ENCODE data around the gene PER2.

PER2 gene

DNA sequence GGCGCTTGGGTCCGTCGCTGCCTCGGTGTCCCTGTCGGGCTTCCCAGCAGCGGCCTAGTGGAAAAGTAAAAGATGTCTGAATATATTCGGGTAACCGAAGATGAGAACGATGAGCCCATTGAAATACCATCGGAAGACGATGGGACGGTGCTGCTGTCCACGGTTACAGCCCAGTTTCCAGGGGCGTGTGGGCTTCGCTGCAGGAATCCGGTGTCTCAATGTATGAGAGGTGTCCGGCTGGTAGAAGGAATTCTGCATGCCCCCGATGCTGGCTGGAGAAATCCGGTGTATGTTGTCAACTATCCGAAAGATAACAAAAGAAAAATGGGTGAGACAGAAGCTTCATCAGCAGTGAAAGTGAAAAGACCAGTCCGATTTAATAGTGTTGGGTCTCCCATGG, 56.6 kb downstream of the PER2 start:
- no peak for DNase-seq (ENCODE audit: low read depth in 2 of 2, low spot score in 1 of 2)

DNA sequence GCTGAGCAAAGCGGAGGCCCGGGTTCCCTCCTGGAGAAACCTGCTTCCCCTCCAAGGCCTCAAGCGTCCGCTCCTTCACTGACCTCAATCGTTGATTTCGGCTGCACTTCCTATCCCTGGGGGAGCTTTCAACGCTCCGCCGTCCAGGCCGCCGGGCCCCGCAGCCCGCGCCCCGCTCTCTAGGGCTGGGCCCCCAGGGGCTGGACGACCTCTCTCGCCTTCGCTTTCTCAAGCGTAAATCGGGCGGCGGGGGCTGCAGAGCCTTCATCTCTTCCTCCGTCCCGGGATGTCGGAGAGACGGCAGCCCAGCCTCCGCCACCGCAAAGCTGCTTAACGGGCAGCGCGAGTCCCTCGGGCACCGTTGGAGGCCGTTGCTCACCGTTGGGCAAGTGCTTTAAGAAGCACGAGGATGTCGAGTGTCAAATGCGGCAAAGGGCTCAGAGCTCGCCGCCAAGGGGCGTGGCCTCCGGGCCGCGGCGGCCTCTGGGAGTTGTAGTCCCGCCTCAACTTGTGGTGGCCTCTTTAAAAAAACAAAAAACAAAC, 57.1 kb downstream of the PER2 start:
- DNase-seq (ENCODE audit: low read depth in 2 of 2, low spot score in 1 of 2): peak; percentile 37 to 60

DNA sequence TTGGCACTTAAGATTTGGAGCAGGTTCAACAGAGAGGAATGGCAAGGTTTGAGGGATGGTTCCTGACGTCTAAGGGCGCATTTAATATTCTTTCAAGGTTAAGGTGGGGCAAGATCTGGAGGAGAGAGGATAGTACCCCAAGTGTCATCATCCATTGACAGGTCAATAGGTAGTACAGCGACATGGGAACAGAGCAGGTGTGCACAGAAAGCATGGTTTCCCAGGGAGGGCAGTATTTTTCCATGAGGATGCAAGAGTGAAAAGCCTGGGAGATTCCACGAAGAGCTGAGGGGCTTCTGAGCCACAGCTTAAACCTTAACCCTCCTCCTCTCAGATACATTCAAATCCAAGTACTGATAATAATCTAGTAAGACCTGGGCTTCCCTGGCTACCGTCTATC, 57.7 kb downstream of the PER2 start:
- no peak for DNase-seq (ENCODE audit: low read depth in 2 of 2, low spot score in 1 of 2)

DNA sequence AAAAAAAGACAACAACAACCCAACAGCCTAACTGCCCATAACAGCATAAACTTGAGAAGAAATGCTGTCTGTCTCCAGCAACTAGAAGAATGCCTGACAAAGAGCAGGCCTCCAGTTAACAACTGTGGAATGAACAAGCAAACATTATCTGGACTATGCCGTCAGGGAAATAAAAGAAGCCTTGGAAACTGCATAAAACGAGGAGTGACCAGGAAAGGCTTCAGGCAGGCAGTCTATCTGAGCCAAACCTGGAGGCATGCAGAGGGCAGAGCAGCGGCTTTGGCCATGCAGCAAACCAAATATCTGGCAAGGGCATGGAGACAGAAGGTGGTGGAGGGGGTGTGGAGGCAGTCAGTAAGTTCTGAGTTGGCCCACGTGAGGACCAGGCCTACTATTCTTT, 59.7 kb downstream of the PER2 start:
- no peak for DNase-seq (ENCODE audit: low read depth in 2 of 2, low spot score in 1 of 2)

DNA sequence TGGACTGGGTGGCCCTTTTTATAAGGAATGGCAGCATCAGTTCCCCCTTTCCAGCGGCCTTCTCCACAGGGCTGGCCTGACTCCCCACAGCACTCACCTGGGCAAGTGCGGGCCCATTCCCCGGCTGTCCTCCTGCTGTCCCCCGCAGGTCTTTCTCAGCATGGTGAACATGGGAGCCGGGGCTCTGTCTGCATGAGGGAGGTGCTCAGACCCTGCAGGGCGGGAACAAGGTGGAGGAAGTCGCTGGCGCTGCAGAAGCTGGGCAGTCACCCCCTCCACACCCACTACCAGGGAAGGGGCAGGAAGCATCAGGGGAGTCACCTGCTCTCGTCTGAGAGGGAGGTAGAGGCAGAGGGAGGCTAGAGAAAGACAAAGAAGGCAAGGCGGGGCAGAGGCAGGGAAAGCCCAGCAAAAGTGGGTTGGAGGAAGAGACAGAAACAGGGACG, 60.8 kb downstream of the PER2 start:
- DNase-seq (ENCODE audit: low read depth in 2 of 2, low spot score in 1 of 2): no peak

DNA sequence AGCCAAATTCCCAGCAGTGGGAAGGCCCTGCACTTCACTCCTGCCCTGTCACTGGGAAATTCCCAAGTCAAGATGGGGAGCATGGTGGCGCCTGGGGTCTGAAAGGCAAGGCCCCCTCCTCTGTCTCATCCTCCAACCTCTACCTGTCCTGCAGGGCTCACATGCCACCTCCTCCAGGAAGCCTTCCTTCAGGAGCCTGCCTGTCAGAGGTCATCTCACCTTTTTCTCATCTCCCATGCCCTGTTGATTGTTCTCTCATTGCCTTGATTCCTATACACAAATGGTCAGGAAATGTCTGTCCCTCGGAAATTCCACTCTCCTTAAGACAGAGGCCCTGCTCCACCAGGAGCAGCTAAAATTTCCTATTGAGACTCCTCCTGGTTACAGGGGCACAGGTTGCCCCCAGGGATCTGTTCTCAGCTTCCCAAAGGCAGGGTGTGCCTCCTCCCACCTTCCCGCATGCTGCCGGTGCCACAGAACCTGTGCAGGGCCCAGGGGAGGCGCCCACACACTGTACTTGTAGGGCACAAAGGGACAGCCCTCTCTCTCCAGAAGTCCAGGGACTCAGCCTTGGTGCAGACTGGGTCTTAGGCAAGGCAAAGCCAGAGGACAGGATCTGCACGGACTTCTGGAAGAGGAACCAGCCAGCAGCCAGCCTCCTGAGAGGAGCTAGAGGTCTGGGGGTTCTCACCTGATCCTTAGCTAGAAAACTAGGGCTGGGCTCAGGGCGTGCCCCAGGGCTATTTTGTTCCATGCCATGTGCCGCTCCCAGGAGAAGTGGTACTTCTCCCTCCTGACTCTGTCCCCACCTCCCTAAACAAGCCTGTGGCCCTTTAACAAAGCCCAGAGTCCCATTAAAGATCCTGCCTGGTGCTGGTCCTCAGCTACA, 61.5 kb downstream of the PER2 start:
- DNase-seq (ENCODE audit: low read depth in 2 of 2, low spot score in 1 of 2): no peak

DNA sequence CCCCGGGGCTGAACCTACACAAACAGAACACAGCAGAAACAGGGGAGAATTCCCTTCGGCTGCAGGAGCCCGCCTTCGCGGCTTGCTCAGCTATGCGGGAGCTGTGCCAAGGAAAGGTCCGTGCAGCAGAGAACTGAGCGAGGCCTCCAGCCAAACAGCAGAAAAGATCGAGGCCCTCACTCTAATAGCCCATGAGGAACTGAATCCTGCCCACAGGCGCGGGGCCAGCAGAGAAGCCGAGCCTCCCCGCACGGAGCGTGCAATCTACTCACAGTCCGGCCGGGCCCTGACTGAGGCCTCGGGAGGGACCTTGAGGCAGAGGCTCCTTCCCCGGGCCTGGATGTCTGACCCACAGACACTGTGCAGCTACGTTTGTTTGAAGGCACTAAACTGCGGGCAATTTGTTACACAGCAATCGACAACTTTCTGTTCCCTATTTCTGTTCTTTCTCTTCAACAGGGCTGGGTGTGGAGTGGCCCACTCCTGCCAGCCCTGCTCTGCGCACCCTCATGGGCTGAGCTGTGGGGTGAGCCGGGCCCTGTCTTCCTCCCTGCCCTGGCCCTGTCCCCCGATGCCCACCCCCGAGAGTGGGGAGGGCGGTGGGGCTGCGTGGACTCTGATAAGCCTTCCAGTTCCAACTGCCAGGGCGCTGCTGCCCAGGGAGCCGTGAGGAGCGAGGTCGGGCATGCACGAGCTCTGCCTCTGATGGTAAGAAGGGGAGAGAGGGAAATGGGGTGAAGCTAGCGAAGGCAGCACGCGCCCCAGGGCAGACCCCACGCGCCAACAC, 62.3 kb downstream of the PER2 start:
- no peak for DNase-seq (ENCODE audit: low read depth in 2 of 2, low spot score in 1 of 2)

DNA sequence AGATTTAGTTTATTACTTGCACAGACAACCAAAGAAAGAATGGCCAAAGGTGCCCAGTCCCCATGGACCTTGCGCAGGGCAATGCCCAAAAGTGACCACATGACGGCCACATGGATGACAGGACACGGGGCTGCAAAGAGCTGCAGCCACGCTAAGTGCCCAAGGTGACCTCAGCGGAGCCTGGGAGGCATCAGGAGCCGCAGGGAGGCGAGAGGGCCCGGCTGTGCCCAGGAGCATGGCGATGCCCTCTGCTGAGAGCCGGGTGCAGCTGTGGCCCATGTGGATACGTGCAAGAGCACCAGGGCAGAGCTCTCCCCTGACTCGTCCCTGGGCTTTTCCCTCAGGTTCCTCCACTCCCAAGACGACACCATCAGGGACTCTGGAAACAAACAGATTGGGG, 63.3 kb downstream of the PER2 start:
- no peak for DNase-seq (ENCODE audit: low read depth in 2 of 2, low spot score in 1 of 2)

DNA sequence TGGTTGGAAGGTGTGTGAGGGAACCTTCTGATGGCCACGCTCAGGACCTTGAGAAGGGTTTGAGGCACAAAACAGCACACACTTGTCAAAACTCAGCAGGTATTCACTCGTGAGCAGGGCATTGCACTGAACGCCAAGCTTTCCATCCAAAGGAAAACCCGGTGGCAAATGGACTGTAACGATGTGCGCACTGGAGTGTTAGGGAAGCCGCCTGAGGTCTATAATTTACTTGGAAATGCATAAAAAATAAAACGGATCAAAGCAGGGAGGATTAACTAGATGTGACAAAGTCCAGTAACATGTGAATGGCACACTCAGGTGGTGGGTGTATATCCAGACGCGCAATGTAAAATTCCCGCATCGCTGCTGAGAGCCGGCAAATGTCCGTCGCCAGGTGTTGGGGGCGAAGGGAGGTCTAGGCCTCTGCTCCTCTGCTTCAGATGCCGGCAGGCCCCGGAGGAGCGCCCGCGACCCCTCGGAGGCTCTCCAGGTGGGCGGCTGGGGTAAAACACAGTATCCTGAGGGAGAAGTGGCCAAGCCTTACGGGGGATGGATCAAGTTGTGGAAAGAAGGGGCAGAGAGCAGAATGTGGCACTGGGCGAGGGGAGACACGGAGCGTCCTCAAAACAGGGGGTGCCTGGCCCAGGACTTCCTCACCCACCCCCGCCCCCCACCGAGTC, 63.9 kb downstream of the PER2 start:
- no peak for DNase-seq (ENCODE audit: low read depth in 2 of 2, low spot score in 1 of 2)

DNA sequence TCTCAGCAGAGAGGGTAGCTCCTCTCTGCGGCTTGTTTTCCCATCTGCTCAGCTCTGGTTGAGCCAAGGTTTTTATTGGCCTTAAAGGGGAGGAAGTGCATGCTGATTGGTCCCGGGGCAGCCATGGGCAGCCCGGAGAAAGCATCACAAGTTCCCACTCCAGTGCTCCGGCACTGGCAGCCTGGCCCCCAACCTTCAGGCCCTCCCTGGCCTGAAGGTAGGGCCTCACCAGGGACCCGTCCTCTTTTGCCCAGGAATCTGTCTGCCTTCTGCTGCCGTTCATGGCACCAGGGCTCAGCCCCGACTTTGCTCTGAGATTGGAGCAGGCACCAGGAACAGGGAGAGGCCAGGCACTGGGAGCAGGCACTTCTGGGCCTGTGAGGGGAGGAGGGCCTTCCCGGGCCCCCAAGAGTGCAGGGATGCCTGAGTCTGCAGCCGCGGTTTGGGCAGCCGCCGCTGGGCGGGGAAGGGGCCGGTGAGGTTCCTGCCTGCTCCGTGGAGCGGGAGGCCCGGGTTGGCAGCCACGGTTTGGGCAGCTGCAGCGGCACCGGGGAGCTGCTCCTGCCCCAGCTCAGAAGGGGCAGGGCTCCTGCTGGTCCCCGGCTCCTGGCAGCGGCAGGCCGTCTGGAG, 67.4 kb downstream of the PER2 start:
- DNase-seq (ENCODE audit: low read depth in 2 of 2, low spot score in 1 of 2): no peak

DNA sequence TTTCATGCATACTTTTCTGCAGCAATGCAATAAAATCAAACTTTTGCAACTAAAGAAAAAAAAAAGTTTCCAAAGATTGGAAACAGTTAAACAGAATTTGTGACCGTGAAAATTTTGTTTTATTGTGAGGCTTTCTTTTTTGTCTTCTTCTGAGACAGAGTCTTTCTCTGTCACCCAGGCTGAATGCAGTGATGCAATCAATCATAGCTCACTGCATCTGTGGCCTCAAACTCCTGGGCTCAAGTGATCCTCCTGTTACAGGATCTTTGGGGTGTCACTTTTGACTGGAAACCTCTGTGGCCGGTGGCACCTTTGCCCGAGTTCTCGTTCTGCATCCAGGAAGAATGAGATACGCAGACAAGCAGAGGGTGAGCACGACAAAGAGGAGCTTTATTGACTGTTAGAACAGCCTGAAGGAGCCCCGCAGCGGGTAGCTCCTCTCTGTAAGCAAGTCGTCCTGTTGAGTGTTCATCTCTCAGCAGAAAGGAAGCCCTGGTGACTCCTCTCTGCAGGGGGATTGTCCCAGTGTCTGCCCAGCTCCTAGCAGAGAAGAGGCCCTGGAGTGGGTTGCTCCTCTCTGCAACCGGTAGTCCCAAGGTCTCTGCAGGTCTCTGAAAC, 68.0 kb downstream of the PER2 start:
- no peak for DNase-seq (ENCODE audit: low read depth in 2 of 2, low spot score in 1 of 2)

DNA sequence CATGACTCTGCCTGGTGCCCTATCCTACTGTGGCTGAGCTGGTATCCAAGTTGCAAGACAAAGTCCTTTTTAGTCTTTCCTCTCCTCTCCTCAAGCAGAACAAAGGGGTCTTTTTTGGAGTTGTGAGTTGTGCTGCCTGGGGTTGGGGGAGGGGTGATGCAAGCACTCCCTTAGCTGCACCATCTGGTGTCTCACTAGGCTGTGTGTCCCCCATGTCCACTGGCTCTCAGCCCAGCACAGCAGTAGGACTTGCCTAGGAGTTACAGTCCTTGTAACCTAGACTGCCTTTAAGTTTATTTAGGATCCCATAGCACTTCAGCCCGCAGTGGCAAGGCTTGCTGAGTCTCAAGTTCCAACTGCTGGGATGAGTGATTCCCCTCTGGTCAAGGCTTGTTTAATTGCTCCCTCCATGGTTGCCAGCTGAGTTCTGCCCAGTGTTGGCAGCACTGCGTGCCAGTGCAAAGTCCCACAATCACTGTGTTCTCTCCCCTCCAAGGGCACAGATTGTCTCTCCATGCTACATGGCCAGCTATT, 71.7 kb downstream of the PER2 start:
- no peak for DNase-seq (ENCODE audit: low read depth in 2 of 2, low spot score in 1 of 2)

DNA sequence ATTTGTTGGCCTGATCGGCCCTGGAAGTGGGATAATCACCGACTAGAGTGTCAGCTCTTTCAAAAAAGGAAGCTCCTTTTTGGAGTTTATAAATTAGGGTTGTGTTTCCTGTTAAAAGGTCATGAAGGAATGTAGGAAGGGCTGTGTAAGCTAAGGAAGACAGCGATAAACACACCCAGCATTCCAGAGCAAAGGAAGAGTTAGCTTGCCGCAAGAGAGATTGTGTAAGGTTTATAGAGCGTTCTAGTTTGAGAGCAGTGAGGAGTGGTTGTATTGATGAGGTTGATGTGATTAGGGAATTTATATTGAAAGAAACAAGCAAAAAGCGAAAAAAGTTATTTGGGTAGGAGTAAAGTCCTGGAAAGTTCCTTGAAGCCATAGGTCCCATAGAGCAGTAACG, 81.4 kb downstream of the PER2 start:
- no peak for DNase-seq (ENCODE audit: low read depth in 2 of 2, low spot score in 1 of 2)

DNA sequence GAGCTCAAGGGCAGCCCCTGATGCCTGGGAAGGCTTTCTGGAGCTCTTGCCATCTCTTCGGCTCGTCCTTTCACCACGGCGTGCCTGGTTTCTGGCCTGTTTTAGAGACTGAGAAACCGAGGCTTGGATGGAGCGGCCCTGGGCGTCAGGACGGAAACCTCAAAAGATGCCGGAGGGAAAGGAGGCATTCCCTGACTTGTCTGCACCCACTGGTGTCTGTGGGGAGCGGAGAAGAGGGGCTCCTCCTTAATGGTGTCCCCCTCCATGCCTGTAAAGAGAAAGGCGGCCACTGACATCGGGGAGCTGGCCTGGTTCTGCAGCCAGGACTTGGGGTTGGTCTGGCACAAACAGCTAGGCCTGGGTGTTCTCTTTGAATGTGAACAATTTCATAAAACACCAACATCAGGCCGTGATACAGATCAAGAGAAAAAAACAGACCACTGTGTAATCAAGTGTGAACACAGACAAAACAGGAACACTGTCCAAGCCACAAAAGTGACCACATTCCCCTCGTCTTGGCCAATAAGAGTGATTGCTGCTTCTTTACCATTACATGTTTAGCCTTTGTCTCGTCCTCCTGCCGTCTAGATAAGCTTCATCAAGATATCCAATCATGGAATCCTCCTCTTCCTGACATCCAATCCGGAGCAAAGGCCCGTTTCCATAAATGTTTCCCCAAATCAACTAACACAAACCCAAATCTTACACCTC, 84.3 kb downstream of the PER2 start:
- DNase-seq (ENCODE audit: low read depth in 2 of 2, low spot score in 1 of 2): no peak

DNA sequence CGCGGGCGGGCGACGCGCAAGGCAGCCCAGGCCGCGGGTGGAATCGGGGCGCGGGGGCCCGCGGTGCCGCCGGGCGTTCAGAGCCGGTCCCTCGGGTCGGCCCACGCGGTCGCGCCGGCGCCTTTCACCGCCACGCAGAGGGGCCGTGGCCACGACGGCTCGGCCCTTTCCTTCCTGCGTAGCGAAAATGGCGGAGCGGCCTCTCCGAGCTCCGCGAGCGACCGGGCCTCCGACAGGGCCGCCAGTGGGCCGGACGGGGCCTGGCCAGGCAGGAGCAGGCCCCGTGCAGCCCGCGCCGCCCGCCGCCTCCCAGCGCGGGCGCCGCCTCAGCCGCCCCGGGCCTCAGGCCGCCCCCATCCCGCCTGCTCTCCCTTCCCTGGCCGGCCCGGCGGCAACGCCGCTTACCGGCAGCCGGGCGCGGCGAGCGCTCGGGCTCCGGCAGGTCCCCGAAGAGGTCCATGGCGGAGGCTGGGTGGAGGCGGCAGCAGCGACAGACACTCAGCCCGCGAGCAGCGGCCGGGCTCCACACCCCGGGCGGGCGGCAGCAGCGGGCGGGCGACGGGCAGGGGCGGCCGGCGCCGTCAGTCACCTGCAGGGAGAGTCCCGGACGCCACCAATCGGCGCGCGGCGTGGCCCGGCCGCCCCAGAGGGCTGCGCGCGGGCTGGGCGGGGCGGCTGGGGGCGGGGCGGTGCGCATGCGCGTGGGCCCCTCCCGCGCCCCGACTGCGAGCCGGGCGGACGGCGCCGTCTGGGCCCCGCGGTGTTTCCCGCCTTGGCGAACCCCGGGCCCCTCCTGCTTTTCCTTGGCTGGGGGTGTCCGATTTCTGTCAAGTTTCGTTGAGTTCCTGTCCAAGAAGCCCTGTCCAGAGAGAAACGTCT, 85.1 kb downstream of the PER2 start, which contains the start of gene ILKAP:
Gene ILKAP (minus strand): TSS at position 602 of the 879 bp plus-strand sequence. CDS start 142 bp downstream, at position 460.
- peak; percentile 72 to 82 for DNase-seq (ENCODE audit: low read depth in 2 of 2, low spot score in 1 of 2)

DNA sequence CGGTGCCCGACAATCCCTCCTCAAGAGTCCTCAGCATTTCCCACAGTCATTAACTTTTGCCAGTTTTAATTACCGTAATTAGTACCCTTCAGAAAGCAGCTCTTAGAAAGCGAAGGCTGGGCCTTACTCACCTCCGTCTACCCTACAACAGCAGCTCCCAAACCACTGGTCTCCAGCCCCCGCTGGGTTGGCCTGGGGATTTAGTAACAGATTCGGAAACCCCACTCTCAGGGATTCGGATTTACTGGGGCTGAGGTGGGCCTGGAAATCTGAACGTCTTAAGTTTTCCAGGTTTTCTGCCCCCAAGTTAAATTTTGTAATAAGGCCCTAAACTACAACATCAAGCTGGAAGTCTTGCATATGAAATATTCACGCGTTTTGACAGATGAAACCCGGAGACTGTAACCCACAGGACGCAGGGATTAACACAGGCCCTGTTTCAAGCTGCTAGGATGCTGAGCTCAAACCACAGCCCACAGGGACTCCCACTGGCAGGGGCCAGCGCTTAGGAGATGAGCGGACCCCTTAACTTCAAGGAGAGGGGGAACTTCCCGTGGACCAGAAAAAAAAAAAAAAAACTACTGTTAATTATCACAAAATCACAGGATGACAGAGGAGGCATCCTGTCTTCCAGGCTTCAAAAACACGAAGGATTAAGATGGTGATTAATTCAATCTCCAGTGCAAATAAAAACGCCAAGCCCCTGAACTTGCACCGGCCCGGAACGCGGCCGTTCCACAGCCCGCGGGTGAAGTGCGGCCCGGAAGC, 85.9 kb downstream of the PER2 start:
- no peak for DNase-seq (ENCODE audit: low read depth in 2 of 2, low spot score in 1 of 2)
